ENCODE measurements around the gene ZSWIM8. TPM values are rescaled to one million over a fixed set of nuclear protein-coding genes. Genes with fewer than 3 reads are reported as not detected.

Gene ZSWIM8
- total and polyA plus RNA-seq, 10 of the 15 experiments (the other 5 are each of a cell fraction or from before 2014, with no cell fraction given) = 7.8 to 47.1 (median 23.6) TPM

- TF ChIP-seq MYC (IDR thresholded peaks at IDR 0.05; ENCODE audit: insufficient read depth, insufficient read length, insufficient replicate concordance, low read length, severe bottlenecking) (no peak), BHLHE40 (IDR thresholded peaks at IDR 0.05; ENCODE audit: borderline replicate concordance in 1 of 2, low read depth in 2 of 2, low read length in 1 of 2) (peak in 1 of 2 experiments; percentile 44; a peak in 2 of 4 replicates), MTA2 (IDR thresholded peaks at IDR 0.05; ENCODE audit: low read depth) (0 out of 2 replicates have a peak, but pooled peaks have one; percentile 3)
- Histone ChIP-seq H3K4me1 (ENCODE audit: control insufficient read depth, insufficient read depth, low read length) (peaks cover 5% of the 10 kb centered on the region), H3K4me3 (peak overlapping the region; percentile 91), H3K27me3 (replicated peaks in 1 of 2; ENCODE audit: control insufficient read depth in 2 of 2, insufficient read depth in 2 of 2, low read length in 1 of 2) (no peaks in the 10 kb centered on the region), H3K36me3 (ENCODE audit: control insufficient read depth in 2 of 2, insufficient read depth in 2 of 2, low read length in 1 of 2) (peaks cover 0 to 7% of the 10 kb centered on the region in 2 experiments; a peak in 3 of 4 replicates), H3K4me2 (ENCODE audit: control insufficient read depth, insufficient read depth) (peak overlapping the region; percentile 90), H3K27ac (ENCODE audit: control insufficient read depth, insufficient read depth) (no peak overlapping the region), H4K20me1 (ENCODE audit: control insufficient read depth, insufficient read depth) (no peaks in the 10 kb centered on the region), H3K79me2 (ENCODE audit: control insufficient read depth, insufficient read depth, low read length) (peaks cover 71% of the 10 kb centered on the region), H2AFZ (ENCODE audit: control insufficient read depth, low read depth, low read length) (no peak overlapping the region), H3K9ac (ENCODE audit: control insufficient read depth, insufficient read depth, low read length) (no peak overlapping the region), H3K9me3 (replicated peaks; ENCODE audit: control insufficient read depth, insufficient read depth, low read length) (no peaks in the 10 kb centered on the region)
- ChIA-PET CTCF (interaction anchor here (0.5 to 4.5 kb wide), 6 partner anchors 7 to 126 kb away, joined by 3 to 40 read pairs (median 6); a partner anchor contains a TSS), POLR2A (interaction anchor here (2.2 to 5.0 kb wide), 5 partner anchors 12 to 35 kb away, joined by 7 to 25 read pairs (median 15); partner anchors contain the start of gene SEC24C), SMC1A (ENCODE audit: uncharacterized antibody, unreplicated experiment) (interaction anchor here (0.6 to 4.9 kb wide), 13 partner anchors 9 to 129 kb away, joined by 3 to 31 read pairs (median 5); partner anchors contain the start of gene SEC24C), RAD21 (ENCODE audit: unreplicated experiment) (interaction anchor here (1.1 to 3.0 kb wide), 6 partner anchors 8 to 99 kb away, joined by 3 to 21 read pairs (median 10); partner anchors contain the start of gene SEC24C)
- FAIRE-seq (no peak), ATAC-seq (no peak), DNase-seq (ENCODE audit: low read depth, low spot score) (no peak)
- intact Hi-C loops (cut with micrococcal nuclease; ENCODE audit: unreplicated experiment) = loop anchor here (2.0 to 10.0 kb wide), 2 partner anchors 36 to 126 kb away; partner anchors contain the start of genes SEC24C and SYNPO2L
- no TSS peak for BruUV-seq (replicated peaks)
- WGBS (ENCODE audit: insufficient coverage, insufficient replicate concordance, low lambda C conversion rate, missing lambda C conversion rate) = 18% methylated on average over 5 of the region's 5 CpGs
- in situ Hi-C loops (cut with MboI) = no loop called here
These were observed 5.1 kb upstream of the ZSWIM8 start for GRCh38 chr10:73780301-73780700.

- in situ Hi-C loops (cut with MboI) = no loop called here
- no peaks in the 10 kb centered on the region for H3K27me3 ChIP-seq (replicated peaks in 1 of 2; ENCODE audit: control insufficient read depth in 2 of 2, insufficient read depth in 2 of 2, low read length in 1 of 2)
- intact Hi-C loops (cut with micrococcal nuclease; ENCODE audit: unreplicated experiment) = loop anchor here (2.0 to 10.0 kb wide), 2 partner anchors 36 to 126 kb away; partner anchors contain the start of genes SEC24C and SYNPO2L
- peak overlapping the region; percentile 91 for H3K4me3 ChIP-seq
- POLR2A ChIA-PET = interaction anchor here (1.8 to 5.0 kb wide), 6 partner anchors 8 to 36 kb away, joined by 7 to 25 read pairs (median 15); partner anchors contain the start of gene SEC24C
- H3K27ac ChIP-seq (ENCODE audit: control insufficient read depth, insufficient read depth) = peak overlapping the region; percentile 52; the same call in 1 of the 2 replicates
- ATAC-seq (no peak), FAIRE-seq (no peak), DNase-seq (ENCODE audit: low read depth, low spot score) (no peak)
- H3K4me2 ChIP-seq (ENCODE audit: control insufficient read depth, insufficient read depth) = peak overlapping the region; percentile 90
- H3K79me2 ChIP-seq (ENCODE audit: control insufficient read depth, insufficient read depth, low read length) = peaks cover 70% of the 10 kb centered on the region
- no TSS peak for BruUV-seq (replicated peaks)
- SMC1A ChIA-PET (ENCODE audit: uncharacterized antibody, unreplicated experiment) = interaction anchor here (0.7 to 4.9 kb wide), 17 partner anchors 8 to 517 kb away, joined by 3 to 31 read pairs (median 5); partner anchors contain the start of gene SEC24C
- H3K36me3 ChIP-seq (ENCODE audit: control insufficient read depth in 2 of 2, insufficient read depth in 2 of 2, low read length in 1 of 2) = peaks cover 0 to 7% of the 10 kb centered on the region in 2 experiments; a peak in 3 of 4 replicates
- no peak overlapping the region for H2AFZ ChIP-seq (ENCODE audit: control insufficient read depth, low read depth, low read length)
- H3K4me1 ChIP-seq (ENCODE audit: control insufficient read depth, insufficient read depth, low read length) = peaks cover 5% of the 10 kb centered on the region
- H3K9me3 ChIP-seq (replicated peaks; ENCODE audit: control insufficient read depth, insufficient read depth, low read length) = no peaks in the 10 kb centered on the region
- TF ChIP-seq JUND (IDR thresholded peaks at IDR 0.05; ENCODE audit: low read depth, low read length) (no peak), POLR2A (IDR thresholded peaks at IDR 0.05; ENCODE audit: low read depth, low read length) (peak; percentile 25; the same call in 1 of the 2 replicates)
- RAD21 ChIA-PET (ENCODE audit: unreplicated experiment) = interaction anchor here (0.7 to 3.0 kb wide), 9 partner anchors 9 to 155 kb away, joined by 3 to 21 read pairs (median 8); partner anchors contain the start of gene SEC24C
- WGBS (ENCODE audit: insufficient coverage, insufficient replicate concordance, low lambda C conversion rate, missing lambda C conversion rate) = 26% methylated on average over 11 of the region's 11 CpGs
- no peaks in the 10 kb centered on the region for H4K20me1 ChIP-seq (ENCODE audit: control insufficient read depth, insufficient read depth)
- peak overlapping the region; percentile 93 for H3K9ac ChIP-seq (ENCODE audit: control insufficient read depth, insufficient read depth, low read length)
- CTCF ChIA-PET = interaction anchor here (0.8 to 4.5 kb wide), 12 partner anchors 8 to 322 kb away, joined by 3 to 40 read pairs (median 4); a partner anchor contains a TSS
These were observed 4.4 kb upstream of the ZSWIM8 start for GRCh38 chr10:73780966-73781365.

Data from GM12878 (cell line).